ENCODE results near the gene OR52M1.
"Not testable (repeated sequence)": the region's sequence is repeated elsewhere in the genome, so short reads cannot be mapped to it uniquely, and the experiment has no call there.

OR52M1 gene

GRCh38 chr11:4544891-4545290, at the start of gene OR52M1:
Gene OR52M1, plus strand, starts transcription at chr11:4545191. Its CDS starts 0 bp downstream, at chr11:4545191.
- no peak for DNase-seq

- DNase-seq: no peak
These were observed 49.5 kb upstream of the OR52M1 start for GRCh38 chr11:4495487-4495886.

GRCh38 chr11:4495986-4496385, 49.0 kb upstream of the OR52M1 start:
- DNase-seq: no peak

- DNase-seq: no peak
These were observed 48.3 kb upstream of the OR52M1 start for GRCh38 chr11:4496557-4497248.

DNA sequence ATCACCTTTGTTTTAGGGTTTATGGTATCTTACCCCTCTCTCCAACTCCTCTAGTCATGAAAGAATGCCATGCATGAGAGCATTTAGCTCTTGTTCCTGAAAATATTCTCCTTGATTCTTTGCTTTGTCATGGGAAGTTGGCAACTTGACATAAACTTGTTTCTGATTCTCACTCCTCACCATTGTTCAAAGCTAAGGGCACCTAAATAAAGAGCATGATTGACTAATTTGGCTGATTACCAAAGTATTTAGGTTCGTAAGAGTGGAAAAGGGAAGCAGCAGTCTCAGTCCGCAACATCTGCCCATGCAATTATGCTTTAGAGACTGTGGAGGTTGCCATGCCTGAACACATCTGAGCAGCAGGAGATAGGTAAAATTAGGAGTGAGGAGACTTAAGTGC, 36.1 kb upstream of the OR52M1 start:
- DNase-seq: no peak

DNA sequence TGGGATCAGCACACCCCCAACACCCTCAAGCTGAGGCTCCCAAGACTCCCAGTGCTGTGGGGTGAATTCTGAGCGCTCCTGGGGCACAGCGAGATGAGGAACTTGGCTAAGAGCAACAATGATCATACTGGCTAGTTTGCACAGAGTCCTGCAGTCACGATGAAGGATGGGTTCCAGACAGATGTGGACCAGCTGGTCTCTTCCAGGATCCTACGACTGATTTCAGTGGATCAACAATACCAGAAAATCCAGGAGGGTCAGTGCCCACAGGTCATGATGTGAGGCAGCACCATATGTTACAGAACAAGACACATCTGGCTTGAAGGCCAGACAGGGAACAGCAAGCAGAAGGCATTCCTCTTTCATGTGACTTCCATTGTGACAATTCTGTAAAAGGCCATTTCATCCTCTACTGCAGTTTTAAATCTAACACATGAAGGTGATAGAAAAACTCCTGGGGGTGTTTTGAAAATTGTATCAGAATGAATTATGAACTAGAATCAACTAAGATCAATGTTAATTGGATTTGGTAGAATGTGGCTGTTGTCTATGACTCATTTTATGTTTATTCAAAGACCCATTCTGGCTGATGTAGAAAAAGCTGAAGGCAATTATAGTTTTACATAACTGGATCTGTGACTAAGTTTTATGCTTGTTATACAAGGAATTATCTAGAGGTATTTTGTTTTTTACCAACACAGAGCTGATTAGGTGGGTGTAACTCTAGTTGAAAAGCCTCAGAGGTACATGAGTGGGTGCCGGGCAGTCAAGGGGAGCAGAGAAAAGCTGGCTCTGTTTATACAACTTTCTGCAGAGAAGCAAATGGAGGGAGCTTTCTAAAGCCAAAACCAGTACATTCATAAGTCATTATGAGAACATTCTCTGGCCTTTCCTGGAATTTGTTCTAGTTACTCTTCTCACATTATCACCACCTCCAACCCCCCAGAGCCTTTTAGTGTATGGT, 33.4 kb upstream of the OR52M1 start:
- no peak for DNase-seq

DNA sequence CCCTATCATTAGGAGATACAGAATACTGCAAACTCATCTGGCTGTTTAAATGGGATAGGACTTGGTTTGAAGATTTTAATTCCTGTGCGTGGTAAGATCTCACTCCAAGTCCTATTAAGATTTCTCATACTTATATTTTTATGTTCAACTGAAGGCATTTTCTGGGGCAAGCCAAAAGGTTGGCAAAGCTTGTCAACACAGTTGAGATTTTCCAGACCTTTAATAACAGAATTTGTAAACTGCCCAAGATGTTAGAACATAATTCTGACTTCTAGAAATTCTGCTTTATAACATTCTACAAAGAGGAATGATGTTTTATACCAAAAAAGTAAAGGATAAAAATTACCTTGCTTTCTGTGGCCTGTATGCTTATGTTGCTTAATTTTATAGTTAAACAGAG, 30.8 kb upstream of the OR52M1 start:
- DNase-seq: no peak

DNA sequence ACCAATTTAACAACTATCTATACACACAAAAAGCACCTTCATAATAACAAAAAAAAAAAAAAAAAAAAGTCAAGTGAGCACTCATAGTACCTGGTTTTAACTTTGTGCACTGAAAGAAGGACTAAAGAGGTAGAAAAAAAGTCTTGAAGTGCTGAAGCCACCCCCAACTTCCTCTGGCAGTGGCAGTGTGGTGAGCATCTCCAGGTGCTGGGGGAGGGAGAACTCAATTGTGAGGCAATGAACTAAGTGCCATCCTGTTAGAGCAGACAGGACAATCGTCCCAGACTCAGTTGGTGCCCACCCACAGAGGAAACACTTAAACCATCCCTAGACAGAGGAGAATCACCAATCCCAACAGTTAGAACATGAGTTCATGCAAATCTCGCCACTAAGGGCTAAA, 22.7 kb upstream of the OR52M1 start:
- no peak for DNase-seq

DNA sequence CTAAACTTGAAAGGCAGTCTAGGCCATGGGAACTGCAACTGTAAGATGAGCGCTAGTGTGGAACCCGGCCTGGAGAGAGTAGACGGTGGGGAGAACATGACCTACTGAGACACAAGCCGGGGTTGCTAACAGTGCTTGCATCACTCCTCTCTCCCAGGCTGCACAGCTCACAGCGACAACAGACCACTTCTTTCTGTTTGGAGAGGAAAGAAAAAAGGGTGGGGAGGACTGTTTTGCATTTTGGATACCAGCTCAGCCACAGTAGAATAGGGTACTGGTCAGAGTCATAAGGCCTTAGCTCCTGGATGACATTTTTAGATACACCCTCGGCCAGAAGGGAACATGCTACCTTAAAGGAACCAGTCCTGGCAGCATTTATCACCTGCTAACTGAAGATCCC, 22.2 kb upstream of the OR52M1 start:
- DNase-seq: no peak

GRCh38 chr11:4523666-4524065, 21.3 kb upstream of the OR52M1 start:
- no peak for DNase-seq

- DNase-seq: no peak
These were observed 17.1 kb upstream of the OR52M1 start for GRCh38 chr11:4527926-4528325.

DNA sequence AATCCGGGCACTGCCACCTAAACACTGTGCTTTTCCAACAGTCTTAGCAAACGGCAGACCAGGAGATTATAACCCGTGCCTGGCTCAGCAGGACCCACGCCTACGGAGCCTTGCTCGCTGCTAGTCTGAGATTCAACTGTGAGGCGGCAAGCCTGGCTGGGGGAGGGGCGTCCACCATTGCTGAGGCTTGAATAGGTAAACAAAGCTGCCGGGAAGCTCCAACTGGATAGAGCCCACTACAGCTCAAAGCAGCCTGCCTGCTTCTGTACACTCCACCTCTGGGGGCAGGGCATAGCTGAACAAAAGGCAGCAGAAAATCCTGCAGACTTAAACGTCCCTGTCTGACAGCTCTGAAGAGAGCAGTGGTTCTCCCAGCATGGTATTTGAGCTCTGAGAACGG, 13.3 kb upstream of the OR52M1 start:
- not testable (repeated sequence) for DNase-seq

- no peak for DNase-seq
These were observed 5.3 kb upstream of the OR52M1 start for GRCh38 chr11:4539603-4540219.

- no peak for DNase-seq
These were observed 3.9 kb upstream of the OR52M1 start for GRCh38 chr11:4541071-4541470.

- no peak for DNase-seq
These were observed 1.4 kb upstream of the OR52M1 start for GRCh38 chr11:4543561-4543960.

DNA sequence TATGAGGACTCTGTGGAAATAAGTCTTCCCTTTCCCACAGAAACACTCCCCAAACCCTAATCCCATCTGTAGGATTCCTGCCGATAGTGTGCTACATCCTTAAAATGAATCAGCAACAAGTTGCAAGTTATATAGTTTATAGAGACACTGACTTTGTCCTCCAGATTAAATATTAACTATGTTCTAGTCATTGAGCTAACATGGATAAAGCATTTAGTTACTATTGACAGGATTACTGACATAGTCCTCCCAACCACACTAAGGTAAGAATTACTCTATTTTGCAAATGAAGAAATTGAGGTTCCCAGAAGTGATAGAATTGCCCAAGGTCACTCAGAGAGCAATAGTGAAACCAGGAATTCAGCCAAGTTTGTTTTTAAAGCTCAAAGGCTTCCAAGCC, 1.9 kb downstream of the OR52M1 start:
- no peak for DNase-seq

GRCh38 chr11:4547416-4547815, 2.4 kb downstream of the OR52M1 start:
- DNase-seq: no peak

GRCh38 chr11:4551346-4551979, 6.5 kb downstream of the OR52M1 start:
- no peak for DNase-seq

DNA sequence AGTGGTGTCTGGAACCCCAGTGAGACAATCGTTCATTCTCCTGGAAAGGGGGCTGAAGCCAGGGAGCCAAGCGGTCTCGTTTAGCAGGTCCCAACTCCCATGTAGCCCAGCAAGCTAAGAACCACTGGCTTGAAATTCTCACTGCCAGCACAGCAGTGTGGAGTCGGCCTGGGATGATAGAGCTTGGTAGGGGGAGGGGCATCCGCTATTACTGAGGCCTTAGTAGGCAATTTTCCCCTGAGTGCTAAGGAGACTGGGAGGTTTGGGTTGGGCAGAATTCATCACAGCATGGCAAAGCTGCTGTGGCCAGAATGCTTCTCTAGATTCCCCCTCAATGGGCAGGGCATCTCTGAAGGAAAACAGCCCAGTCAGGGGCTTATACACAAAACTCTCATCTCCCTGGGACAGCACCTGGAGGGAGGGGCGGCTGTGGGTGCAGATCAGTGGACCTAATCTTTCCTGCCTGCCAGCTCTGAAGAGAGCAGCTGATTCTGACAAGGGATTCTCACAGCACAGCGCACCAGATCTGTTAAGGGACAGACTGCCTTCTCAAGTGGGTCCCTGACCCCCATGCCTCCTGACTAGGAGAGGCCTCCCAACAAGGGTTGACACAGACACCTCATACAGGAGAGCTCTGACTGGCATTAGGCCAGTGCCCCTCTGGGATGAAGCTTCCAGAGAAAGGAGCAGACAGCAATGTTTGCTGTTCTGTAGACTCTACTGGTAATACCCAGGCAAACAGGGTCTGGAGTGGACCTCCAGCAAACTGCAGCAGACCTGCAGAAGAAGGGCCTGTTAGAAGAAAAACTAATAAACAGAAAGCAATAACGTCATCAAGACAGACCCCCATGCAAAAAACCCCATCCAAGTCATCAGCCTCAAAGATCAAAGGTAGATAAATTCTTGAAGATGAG, 14.8 kb downstream of the OR52M1 start:
- DNase-seq: no peak

- no peak for DNase-seq
These were observed 15.5 kb downstream of the OR52M1 start for GRCh38 chr11:4560467-4560866.

GRCh38 chr11:4565371-4565770, 20.4 kb downstream of the OR52M1 start:
- no peak for DNase-seq

GRCh38 chr11:4569075-4569474, 24.1 kb downstream of the OR52M1 start:
- DNase-seq: no peak
